Neural cell (in vitro differentiated cells): ENCODE measurements around the gene SLC2A4.
A peak's percentile ranks its signal among the peaks of the same experiment; 100 is the strongest.

Experiments used
- EZH2 ChIP-seq: fragments of 200-600, 300-800 bp; shearing (Covaris generic), sonication (generic); IDR thresholded peaks from 2 replicates; pipeline ENCODE4 v1.6.1; 2014; ENCODE audit warnings: antibody characterized with exemption, low read length, borderline replicate concordance, mild to moderate bottlenecking; ENCODE audit not compliant: insufficient read depth, poor library complexity, severe bottlenecking
- MXI1 ChIP-seq: fragments of 450-650 bp; conservative IDR thresholded peaks from 2 replicates; pipeline ENCODE4 v1.6.1; 2014; ENCODE audit warnings: antibody characterized with exemption, mild to moderate bottlenecking; ENCODE audit not compliant: poor library complexity, severe bottlenecking
- POLR2AphosphoS5 ChIP-seq: IDR thresholded peaks from 2 replicates; pipeline ENCODE4 v1.6.1; 2012
- SMC3 ChIP-seq: fragments of 450-650 bp; conservative IDR thresholded peaks from 2 replicates; pipeline ENCODE4 v1.6.1; 2014; ENCODE audit warnings: antibody characterized with exemption, mild to moderate bottlenecking, moderate library complexity; ENCODE audit not compliant: poor library complexity
- TF ChIP-seq, protein P1 (sequence below): fragments of 450-650 bp; IDR thresholded peaks from 2 replicates; pipeline ENCODE4 v1.5.1; 2014; ENCODE audit warnings: antibody characterized with exemption, mild to moderate bottlenecking, moderate library complexity; ENCODE audit not compliant: poor library complexity, severe bottlenecking

DNA sequence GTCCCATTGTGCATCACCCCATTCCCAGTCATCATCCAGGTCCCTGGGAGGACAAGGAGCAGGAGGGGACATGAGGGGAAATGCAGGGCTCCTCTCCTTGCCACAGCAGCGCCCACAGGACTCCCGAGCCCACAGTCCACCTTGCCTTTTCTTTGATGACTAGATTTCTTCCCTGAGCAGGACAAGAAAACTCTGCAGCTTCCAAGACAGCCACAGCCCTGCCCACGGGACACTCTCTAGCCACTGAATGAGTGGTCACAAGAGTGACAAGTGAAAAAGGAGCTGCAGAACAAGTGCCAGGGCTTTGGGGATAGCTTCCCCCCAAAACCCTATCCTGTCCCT is 42.9 kb downstream of the SLC2A4 start:
- TF ChIP-seq, protein P1, sequence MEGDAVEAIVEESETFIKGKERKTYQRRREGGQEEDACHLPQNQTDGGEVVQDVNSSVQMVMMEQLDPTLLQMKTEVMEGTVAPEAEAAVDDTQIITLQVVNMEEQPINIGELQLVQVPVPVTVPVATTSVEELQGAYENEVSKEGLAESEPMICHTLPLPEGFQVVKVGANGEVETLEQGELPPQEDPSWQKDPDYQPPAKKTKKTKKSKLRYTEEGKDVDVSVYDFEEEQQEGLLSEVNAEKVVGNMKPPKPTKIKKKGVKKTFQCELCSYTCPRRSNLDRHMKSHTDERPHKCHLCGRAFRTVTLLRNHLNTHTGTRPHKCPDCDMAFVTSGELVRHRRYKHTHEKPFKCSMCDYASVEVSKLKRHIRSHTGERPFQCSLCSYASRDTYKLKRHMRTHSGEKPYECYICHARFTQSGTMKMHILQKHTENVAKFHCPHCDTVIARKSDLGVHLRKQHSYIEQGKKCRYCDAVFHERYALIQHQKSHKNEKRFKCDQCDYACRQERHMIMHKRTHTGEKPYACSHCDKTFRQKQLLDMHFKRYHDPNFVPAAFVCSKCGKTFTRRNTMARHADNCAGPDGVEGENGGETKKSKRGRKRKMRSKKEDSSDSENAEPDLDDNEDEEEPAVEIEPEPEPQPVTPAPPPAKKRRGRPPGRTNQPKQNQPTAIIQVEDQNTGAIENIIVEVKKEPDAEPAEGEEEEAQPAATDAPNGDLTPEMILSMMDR, result peak; percentile 8
- TF ChIP-seq EZH2, result no peak
- peak; percentile 33 for TF ChIP-seq SMC3
- no peak for TF ChIP-seq MXI1
- TF ChIP-seq POLR2AphosphoS5, result no peak
